ENCODE data around the gene HELT.

GRCh38 chr4:185013417-185014125 is 4.7 kb upstream of the HELT start:
- TF ChIP-seq, protein P1, sequence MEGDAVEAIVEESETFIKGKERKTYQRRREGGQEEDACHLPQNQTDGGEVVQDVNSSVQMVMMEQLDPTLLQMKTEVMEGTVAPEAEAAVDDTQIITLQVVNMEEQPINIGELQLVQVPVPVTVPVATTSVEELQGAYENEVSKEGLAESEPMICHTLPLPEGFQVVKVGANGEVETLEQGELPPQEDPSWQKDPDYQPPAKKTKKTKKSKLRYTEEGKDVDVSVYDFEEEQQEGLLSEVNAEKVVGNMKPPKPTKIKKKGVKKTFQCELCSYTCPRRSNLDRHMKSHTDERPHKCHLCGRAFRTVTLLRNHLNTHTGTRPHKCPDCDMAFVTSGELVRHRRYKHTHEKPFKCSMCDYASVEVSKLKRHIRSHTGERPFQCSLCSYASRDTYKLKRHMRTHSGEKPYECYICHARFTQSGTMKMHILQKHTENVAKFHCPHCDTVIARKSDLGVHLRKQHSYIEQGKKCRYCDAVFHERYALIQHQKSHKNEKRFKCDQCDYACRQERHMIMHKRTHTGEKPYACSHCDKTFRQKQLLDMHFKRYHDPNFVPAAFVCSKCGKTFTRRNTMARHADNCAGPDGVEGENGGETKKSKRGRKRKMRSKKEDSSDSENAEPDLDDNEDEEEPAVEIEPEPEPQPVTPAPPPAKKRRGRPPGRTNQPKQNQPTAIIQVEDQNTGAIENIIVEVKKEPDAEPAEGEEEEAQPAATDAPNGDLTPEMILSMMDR (conservative IDR thresholded peaks at IDR 0.05; ENCODE audit: low read depth, low read length), result no peak
- no peak for TF ChIP-seq EZH2 (IDR thresholded peaks at IDR 0.05; ENCODE audit: low read length, unreplicated experiment)
- no peak for TF ChIP-seq EZH2phosphoT487 (IDR thresholded peaks at IDR 0.05; ENCODE audit: borderline replicate concordance, low read length)
